ENCODE measurements around the gene COPS8. TPM values are rescaled to one million over a fixed set of nuclear protein-coding genes. Genes with fewer than 3 reads are reported as not detected.

Gene COPS8
- polyA plus RNA-seq, 1 of the 3 experiments (the other 2 are of a cell fraction): 107 TPM

DNA sequence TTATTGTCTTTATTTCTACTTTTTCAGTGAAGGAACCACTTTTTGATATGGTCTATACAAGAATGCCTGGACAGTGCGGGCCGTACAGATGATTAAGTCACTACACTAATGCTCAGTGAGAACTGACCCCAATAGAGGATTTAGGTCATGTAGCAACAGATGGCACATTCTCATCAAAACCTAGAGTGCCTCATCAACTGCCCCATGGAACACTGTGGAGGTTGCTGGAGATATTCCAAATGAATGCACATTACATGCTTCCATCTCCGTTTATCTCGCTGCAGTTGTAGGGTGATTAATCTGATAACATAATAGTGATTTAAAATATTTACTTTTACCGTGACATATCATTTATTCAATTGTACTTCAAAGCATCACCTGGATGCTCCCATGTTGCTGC lies 41.8 kb upstream of the COPS8 start (continued):
- TF ChIP-seq GATA2 (CRISPR knock-in tag; IDR thresholded peaks at IDR 0.05): no peak
- TF ChIP-seq GABPA (IDR thresholded peaks at IDR 0.05; ENCODE audit: low read depth): no peak
- TF ChIP-seq PBX3 (IDR thresholded peaks at IDR 0.05): no peak
- TF ChIP-seq, protein P1, sequence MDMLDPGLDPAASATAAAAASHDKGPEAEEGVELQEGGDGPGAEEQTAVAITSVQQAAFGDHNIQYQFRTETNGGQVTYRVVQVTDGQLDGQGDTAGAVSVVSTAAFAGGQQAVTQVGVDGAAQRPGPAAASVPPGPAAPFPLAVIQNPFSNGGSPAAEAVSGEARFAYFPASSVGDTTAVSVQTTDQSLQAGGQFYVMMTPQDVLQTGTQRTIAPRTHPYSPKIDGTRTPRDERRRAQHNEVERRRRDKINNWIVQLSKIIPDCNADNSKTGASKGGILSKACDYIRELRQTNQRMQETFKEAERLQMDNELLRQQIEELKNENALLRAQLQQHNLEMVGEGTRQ (IDR thresholded peaks at IDR 0.05; ENCODE audit: borderline replicate concordance, low read depth, low read length): no peak

DNA sequence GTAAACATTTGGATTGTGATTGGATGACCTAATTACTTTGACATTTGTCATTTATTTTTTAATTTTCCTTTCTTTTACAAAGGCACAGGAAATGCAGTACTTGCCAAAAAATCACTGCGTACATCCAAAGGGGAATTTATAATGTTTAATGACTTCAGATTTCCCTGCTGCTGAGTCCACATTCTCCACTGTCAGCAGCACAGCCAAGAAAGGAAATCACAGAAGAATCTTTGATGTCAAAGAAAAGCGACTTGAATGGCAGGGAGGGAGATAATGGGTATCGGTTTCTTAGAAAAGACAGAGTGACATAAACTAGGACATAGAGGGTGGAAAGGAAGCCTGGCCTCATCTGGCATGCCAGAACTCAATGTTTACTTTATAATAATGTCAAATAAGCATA lies 41.4 kb upstream of the COPS8 start:
- Histone ChIP-seq H3K9me3 (peaks cover 4% of the 10 kb centered on the region; the same call in 1 of the 2 replicates), H4K20me1 (ENCODE audit: insufficient read depth) (no peaks in the 10 kb centered on the region), H3K4me3 (ENCODE audit: low read depth in 2 of 2, low read length in 1 of 2) (no peak overlapping the region), H3K9me2 (no peaks in the 10 kb centered on the region), H2AFZ (ENCODE audit: low read depth) (no peak overlapping the region), H3K4me1 (ENCODE audit: control insufficient read depth in 1 of 2, insufficient read depth in 2 of 2, low read depth in 1 of 2, low read length in 1 of 2) (no peaks in the 10 kb centered on the region), H3K79me2 (ENCODE audit: insufficient read depth) (no peaks in the 10 kb centered on the region), H3K27ac (ENCODE audit: low read depth in 2 of 2, low read length in 1 of 2) (no peak overlapping the region), H3K4me2 (no peak overlapping the region), H3K27me3 (ENCODE audit: insufficient read depth) (no peaks in the 10 kb centered on the region), H3K9ac (no peak overlapping the region), H3K36me3 (replicated peaks in 1 of 2; ENCODE audit: control insufficient read depth in 1 of 2, insufficient read depth in 2 of 2, low read length in 1 of 2) (no peaks in the 10 kb centered on the region), H3F3A (replicated peaks; ENCODE audit: insufficient read depth) (no peaks in the 10 kb centered on the region)
- ChIA-PET POLR2A (no interaction called here), CTCF (no interaction called here)
- DNase-seq: no peak
- WGBS (ENCODE audit: low lambda C conversion rate): 28% methylated on average over 3 of the region's 3 CpGs
- no peak for TF ChIP-seq FOSL2 (IDR thresholded peaks at IDR 0.05; ENCODE audit: borderline replicate concordance, low read depth)
- no peak for TF ChIP-seq EP300 (IDR thresholded peaks at IDR 0.05; ENCODE audit: borderline replicate concordance in 1 of 2, low read depth in 1 of 2, low read length in 1 of 2)
- TF ChIP-seq, protein P2, sequence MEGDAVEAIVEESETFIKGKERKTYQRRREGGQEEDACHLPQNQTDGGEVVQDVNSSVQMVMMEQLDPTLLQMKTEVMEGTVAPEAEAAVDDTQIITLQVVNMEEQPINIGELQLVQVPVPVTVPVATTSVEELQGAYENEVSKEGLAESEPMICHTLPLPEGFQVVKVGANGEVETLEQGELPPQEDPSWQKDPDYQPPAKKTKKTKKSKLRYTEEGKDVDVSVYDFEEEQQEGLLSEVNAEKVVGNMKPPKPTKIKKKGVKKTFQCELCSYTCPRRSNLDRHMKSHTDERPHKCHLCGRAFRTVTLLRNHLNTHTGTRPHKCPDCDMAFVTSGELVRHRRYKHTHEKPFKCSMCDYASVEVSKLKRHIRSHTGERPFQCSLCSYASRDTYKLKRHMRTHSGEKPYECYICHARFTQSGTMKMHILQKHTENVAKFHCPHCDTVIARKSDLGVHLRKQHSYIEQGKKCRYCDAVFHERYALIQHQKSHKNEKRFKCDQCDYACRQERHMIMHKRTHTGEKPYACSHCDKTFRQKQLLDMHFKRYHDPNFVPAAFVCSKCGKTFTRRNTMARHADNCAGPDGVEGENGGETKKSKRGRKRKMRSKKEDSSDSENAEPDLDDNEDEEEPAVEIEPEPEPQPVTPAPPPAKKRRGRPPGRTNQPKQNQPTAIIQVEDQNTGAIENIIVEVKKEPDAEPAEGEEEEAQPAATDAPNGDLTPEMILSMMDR (IDR thresholded peaks at IDR 0.05): no peak
- no peak for TF ChIP-seq FOXM1 (IDR thresholded peaks at IDR 0.05; ENCODE audit: low read depth)
- TF ChIP-seq, protein P3, sequence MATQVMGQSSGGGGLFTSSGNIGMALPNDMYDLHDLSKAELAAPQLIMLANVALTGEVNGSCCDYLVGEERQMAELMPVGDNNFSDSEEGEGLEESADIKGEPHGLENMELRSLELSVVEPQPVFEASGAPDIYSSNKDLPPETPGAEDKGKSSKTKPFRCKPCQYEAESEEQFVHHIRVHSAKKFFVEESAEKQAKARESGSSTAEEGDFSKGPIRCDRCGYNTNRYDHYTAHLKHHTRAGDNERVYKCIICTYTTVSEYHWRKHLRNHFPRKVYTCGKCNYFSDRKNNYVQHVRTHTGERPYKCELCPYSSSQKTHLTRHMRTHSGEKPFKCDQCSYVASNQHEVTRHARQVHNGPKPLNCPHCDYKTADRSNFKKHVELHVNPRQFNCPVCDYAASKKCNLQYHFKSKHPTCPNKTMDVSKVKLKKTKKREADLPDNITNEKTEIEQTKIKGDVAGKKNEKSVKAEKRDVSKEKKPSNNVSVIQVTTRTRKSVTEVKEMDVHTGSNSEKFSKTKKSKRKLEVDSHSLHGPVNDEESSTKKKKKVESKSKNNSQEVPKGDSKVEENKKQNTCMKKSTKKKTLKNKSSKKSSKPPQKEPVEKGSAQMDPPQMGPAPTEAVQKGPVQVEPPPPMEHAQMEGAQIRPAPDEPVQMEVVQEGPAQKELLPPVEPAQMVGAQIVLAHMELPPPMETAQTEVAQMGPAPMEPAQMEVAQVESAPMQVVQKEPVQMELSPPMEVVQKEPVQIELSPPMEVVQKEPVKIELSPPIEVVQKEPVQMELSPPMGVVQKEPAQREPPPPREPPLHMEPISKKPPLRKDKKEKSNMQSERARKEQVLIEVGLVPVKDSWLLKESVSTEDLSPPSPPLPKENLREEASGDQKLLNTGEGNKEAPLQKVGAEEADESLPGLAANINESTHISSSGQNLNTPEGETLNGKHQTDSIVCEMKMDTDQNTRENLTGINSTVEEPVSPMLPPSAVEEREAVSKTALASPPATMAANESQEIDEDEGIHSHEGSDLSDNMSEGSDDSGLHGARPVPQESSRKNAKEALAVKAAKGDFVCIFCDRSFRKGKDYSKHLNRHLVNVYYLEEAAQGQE (IDR thresholded peaks at IDR 0.05; ENCODE audit: low read depth, low read length): no peak
- TF ChIP-seq NRF1 (IDR thresholded peaks at IDR 0.05; ENCODE audit: low read depth, low read length): no peak
- TF ChIP-seq CHD2 (IDR thresholded peaks at IDR 0.05; ENCODE audit: low read length, partially characterized antibody): no peak
- no peak for TF ChIP-seq SIN3A (IDR thresholded peaks at IDR 0.05; ENCODE audit: borderline replicate concordance, low read depth, low read length)
- no peak for TF ChIP-seq IRF3 (IDR thresholded peaks at IDR 0.05; ENCODE audit: low read depth, low read length)
- TF ChIP-seq GATA2 (CRISPR knock-in tag; IDR thresholded peaks at IDR 0.05): no peak
- no peak for TF ChIP-seq RCOR1 (IDR thresholded peaks at IDR 0.05; ENCODE audit: low read length)
- TF ChIP-seq, protein P1 (IDR thresholded peaks at IDR 0.05; ENCODE audit: borderline replicate concordance, low read depth, low read length): no peak

Measured in SK-N-SH (cell line).